IPS-NIHi7 (cell line): ENCODE measurements around the gene KRTAP12-2.

Experiments
- DNase-seq: peaks from one replicate; pipeline ENCODE4 v3.0.0; 2012; ENCODE audit warnings: mixed read lengths; ENCODE audit errors: extremely low spot score

KRTAP12-2 gene

DNA sequence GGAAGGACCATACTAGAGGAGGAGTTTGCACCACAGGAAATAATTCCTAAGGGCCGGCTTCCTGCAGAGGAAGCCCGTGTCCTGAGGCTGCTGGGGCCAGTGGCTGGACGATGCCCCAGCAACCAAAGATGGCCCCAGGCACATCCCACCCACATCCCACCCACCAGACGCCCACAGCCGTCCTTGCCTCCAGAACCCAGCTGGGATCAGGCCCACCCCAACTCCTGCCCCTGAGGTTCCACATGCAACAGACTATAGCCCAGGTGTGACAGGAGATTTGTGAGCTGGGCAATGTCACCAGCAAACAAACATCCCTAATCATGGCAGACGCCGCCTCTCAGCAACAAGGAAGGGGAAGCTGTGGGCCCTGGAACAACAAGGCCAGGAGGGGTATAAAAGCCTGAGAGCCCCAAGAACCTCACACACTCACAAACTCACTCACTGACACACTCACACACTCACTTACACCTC lies 40.0 kb downstream of the KRTAP12-2 start, which contains the start of gene KRTAP10-9:
TSS of gene KRTAP10-9 (plus strand) at position 421 of the 471 bp plus-strand sequence. CDS start 79 bp downstream, outside the sequence.
- DNase-seq, result no peak

DNA sequence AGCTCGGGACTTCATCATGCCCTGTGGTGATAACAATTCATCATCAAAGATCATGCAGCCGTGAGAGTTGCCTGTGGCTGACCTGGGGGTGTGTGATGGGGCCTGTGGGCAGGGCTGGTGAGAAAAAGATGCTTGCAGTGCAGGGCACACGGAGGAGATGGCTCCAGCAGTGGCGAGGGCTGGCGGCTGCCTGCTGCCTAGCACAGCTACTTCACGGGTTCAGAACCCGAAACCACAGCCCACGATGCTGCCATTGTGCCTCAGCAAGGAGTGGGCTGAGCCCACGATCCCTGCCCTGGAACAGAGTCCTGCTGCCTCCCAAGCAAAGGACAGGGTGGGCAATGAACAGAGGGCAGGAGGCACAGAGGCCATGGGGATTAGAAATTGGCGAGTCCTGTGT lies 40.5 kb downstream of the KRTAP12-2 start:
- no peak for DNase-seq

DNA sequence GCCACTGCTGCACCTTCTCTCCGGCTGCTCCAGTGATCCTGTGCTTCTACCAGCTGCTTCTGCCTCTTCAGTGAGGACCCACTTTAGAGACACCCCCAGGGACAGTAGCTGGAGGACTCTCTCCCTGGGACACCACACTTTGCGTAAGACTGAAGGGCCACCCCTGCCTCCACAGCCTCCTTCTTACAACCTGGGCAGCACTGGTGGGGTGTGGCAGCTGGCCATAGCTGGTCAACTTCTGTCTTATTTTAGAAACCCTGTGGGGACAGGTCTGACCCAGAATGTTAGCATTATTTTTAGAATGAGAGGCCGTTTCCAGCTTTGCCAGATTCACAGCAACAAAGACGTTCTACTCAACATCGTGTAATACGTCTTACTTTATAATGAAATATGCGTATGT lies 41.0 kb downstream of the KRTAP12-2 start:
- no peak for DNase-seq

DNA sequence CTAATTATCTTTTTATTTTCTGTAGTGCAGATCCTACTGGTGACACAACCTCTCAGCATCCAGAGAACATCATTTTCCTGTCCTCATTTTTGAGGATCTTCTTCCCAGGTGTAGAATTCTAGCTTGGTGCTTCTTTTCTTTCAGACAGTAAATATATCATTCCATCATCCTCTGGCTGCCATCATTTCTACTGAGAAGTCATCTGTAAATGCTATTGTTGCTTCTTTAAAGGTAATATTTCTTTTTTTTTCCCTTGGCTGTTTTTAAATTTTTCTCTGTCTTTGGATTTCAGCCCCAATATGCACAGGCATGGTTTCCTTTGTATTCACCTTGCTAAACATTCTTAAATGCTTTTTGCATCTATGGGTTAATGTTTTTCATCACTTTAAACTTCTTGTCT lies 43.2 kb downstream of the KRTAP12-2 start:
- DNase-seq, result no peak

DNA sequence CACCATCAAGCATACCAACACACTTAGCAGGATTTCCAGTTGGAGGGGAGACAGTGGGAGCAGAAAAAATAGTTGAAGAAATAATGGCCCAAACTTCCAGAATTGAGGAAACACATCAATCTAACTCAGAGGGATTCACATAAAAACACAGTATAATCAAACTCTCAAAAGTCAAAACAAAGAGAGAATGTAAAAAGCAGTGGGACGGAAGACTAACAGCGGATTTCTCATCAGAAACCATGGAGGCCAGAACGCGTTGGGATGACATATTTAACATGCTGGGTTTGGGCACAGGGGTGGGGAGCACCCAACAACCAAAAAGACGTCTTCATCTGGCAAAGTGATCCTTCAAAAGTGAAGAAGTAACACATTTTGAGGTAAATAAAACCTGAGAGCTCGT lies 46.8 kb downstream of the KRTAP12-2 start:
- no peak for DNase-seq

GRCh38 chr21:44618909-44619308 lies 47.8 kb downstream of the KRTAP12-2 start:
- DNase-seq, result no peak

DNA sequence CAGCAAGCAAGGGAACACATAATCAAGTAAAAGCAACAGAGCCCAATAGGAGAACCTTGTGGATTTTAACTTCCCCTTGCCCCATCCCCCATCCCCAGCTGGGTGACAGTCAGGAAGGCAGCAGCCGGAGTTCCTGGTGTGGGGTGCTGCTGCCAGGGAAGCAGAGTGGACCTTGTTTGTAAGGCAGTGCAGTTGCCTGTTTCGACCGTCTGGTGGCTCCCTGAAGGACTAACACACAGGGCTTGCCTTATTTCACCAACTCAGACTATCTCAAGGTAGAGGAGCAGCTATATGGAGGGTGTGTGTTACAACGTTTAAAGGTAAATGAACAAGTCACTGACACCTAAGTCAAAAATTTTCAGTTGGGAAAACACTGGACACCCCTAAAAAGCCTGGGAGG lies 48.2 kb downstream of the KRTAP12-2 start:
- DNase-seq, result peak; percentile 70

GRCh38 chr21:44617071-44617501 lies 49.6 kb downstream of the KRTAP12-2 start:
- DNase-seq, result peak; percentile 45

- no peak for DNase-seq
Observed at GRCh38 chr21:44616591-44616926, 50.2 kb downstream of the KRTAP12-2 start.
